ENCODE measurements around the gene IPO13. TPM values are rescaled to one million over a fixed set of nuclear protein-coding genes. Genes with fewer than 3 reads are reported as not detected.
A peak's percentile ranks its signal among the peaks of the same experiment; 100 is the strongest.

The IPO13 gene
- polyA plus RNA-seq, 1 of the 3 experiments (the other 2 are of a cell fraction): 15.5 TPM

DNA sequence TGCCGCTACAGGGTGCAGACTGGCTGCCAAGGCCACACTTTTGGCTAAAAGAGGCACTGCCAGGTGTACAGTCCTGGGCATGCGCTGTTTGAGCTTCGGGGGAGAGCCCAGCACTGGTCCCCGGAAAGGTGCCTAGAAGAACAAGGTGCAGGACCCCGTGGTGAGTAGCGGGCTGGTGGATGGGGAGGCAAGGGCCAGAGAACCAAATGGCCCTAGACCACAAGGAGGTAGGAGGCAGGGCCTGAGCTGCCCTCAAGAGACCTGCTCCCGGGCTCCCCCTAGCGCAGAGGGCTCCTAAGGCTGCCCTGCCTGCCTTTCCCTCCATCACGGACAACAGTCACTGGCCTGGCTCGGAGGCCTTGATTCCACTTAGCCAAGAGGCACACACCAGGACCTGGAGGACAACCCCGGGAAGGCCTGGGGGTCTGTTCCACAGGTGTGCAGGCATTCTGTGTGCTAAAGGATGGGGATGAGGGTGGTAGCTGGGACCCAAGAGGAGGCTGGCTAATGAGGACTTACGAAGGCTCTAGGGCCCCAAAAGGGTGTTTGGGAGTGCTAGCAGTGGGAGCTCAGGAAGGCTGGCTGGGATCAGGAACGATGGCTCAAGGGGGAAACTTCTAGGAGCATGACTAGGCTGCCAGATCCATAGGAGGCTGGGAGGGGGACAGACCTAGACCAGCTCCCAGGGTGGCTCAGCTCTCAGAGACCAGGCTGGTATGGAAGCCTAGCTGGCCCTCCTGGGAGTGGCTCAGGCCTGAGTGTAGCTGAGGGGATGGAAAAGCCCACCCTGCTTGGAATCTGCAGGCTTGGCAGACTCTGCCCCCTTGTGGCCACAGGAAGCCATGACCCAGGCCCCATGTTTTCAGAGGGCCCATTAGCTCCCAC, 12.4 kb upstream of the IPO13 start:
- peaks cover 0 to 4% of the 10 kb centered on the region in 2 experiments for H3K36me3 ChIP-seq (replicated peaks in 1 of 2; ENCODE audit: control insufficient read depth in 1 of 2, insufficient read depth in 2 of 2, low read length in 1 of 2)
- H3K27ac ChIP-seq (ENCODE audit: low read depth in 2 of 2, low read length in 1 of 2): no peak overlapping the region
- no peak overlapping the region for H2AFZ ChIP-seq (ENCODE audit: low read depth)
- TF ChIP-seq, protein P1, sequence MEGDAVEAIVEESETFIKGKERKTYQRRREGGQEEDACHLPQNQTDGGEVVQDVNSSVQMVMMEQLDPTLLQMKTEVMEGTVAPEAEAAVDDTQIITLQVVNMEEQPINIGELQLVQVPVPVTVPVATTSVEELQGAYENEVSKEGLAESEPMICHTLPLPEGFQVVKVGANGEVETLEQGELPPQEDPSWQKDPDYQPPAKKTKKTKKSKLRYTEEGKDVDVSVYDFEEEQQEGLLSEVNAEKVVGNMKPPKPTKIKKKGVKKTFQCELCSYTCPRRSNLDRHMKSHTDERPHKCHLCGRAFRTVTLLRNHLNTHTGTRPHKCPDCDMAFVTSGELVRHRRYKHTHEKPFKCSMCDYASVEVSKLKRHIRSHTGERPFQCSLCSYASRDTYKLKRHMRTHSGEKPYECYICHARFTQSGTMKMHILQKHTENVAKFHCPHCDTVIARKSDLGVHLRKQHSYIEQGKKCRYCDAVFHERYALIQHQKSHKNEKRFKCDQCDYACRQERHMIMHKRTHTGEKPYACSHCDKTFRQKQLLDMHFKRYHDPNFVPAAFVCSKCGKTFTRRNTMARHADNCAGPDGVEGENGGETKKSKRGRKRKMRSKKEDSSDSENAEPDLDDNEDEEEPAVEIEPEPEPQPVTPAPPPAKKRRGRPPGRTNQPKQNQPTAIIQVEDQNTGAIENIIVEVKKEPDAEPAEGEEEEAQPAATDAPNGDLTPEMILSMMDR (IDR thresholded peaks at IDR 0.05): peak; percentile 93
- no peak for TF ChIP-seq FOSL2 (IDR thresholded peaks at IDR 0.05; ENCODE audit: borderline replicate concordance, low read depth)
- TF ChIP-seq CHD2 (IDR thresholded peaks at IDR 0.05; ENCODE audit: low read length, partially characterized antibody): peak; percentile 44
- TF ChIP-seq, protein P2, sequence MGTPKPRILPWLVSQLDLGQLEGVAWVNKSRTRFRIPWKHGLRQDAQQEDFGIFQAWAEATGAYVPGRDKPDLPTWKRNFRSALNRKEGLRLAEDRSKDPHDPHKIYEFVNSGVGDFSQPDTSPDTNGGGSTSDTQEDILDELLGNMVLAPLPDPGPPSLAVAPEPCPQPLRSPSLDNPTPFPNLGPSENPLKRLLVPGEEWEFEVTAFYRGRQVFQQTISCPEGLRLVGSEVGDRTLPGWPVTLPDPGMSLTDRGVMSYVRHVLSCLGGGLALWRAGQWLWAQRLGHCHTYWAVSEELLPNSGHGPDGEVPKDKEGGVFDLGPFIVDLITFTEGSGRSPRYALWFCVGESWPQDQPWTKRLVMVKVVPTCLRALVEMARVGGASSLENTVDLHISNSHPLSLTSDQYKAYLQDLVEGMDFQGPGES (IDR thresholded peaks at IDR 0.05; ENCODE audit: low read depth, low read length): no peak
- TF ChIP-seq ELF1 (IDR thresholded peaks at IDR 0.05): no peak
- TF ChIP-seq RAD21 (IDR thresholded peaks at IDR 0.05; ENCODE audit: low read length): peak; percentile 92
- peak; percentile 94 for TF ChIP-seq SMC3 (IDR thresholded peaks at IDR 0.05; ENCODE audit: low read depth, low read length)
- no peak for TF ChIP-seq POLR2AphosphoS5 (IDR thresholded peaks at IDR 0.05; ENCODE audit: low read depth, low read length)
- TF ChIP-seq FOXJ3 (CRISPR knock-in tag; IDR thresholded peaks at IDR 0.05): no peak
- DNase-seq: peak; percentile 96
- H3K79me2 ChIP-seq (ENCODE audit: insufficient read depth): no peaks in the 10 kb centered on the region
- 63% methylated on average over 8 of the region's 13 CpGs for WGBS (ENCODE audit: low lambda C conversion rate)
- no peak overlapping the region; a peak in 1 of 4 replicates for H3K4me3 ChIP-seq (ENCODE audit: low read depth in 2 of 2, low read length in 1 of 2)
- H3K9me2 ChIP-seq: no peaks in the 10 kb centered on the region
- POLR2A ChIA-PET: interaction anchor here (0.6 to 2.7 kb wide), 5 partner anchors 21 to 284 kb away, joined by 3 to 26 read pairs (median 4); partner anchors contain the start of genes KDM4A and ST3GAL3
- H3K4me2 ChIP-seq: no peak overlapping the region
- no peaks in the 10 kb centered on the region for H3K9me3 ChIP-seq
- no peaks in the 10 kb centered on the region for H4K20me1 ChIP-seq (ENCODE audit: insufficient read depth)
- H3K9ac ChIP-seq: no peak overlapping the region
- H3K4me1 ChIP-seq (ENCODE audit: control insufficient read depth in 1 of 2, insufficient read depth in 2 of 2, low read depth in 1 of 2, low read length in 1 of 2): peaks cover 0 to 10% of the 10 kb centered on the region in 2 experiments; a peak in 2 of 4 replicates
- no peaks in the 10 kb centered on the region for H3K27me3 ChIP-seq (ENCODE audit: insufficient read depth)
- CTCF ChIA-PET: interaction anchor here (0.6 to 15.4 kb wide), 90 partner anchors 10 to 1472 kb away, joined by 3 to 533 read pairs (median 5); partner anchors contain the start of genes CCDC24, DPH2, IPO13 and KDM4A
- no peaks in the 10 kb centered on the region for H3F3A ChIP-seq (replicated peaks; ENCODE audit: insufficient read depth)

DNA sequence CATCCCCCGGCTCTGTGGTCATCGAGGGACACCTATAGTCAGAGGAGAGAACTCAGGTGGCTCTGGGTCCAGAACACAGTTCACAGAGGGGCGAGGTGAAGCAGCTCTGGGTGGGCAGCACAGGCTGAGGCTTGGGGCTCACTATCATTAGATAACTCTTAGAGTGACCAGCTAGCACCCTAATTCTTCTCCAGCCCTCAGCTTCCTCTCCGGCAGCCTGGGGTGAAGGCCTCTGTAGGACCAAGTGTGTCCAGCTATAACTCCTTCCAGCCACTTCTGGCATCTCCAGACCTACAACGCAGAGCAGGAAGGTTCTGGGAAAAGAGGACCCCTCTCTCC, 11.8 kb upstream of the IPO13 start:
- Histone ChIP-seq H3K36me3 (replicated peaks in 1 of 2; ENCODE audit: control insufficient read depth in 1 of 2, insufficient read depth in 2 of 2, low read length in 1 of 2) (peaks cover 0 to 3% of the 10 kb centered on the region in 2 experiments), H2AFZ (ENCODE audit: low read depth) (no peak overlapping the region), H3K27ac (ENCODE audit: low read depth in 2 of 2, low read length in 1 of 2) (no peak overlapping the region), H3K4me3 (ENCODE audit: low read depth in 2 of 2, low read length in 1 of 2) (no peak overlapping the region; a peak in 1 of 4 replicates), H3K9ac (no peak overlapping the region), H3F3A (replicated peaks; ENCODE audit: insufficient read depth) (no peaks in the 10 kb centered on the region), H4K20me1 (ENCODE audit: insufficient read depth) (no peaks in the 10 kb centered on the region), H3K9me3 (no peaks in the 10 kb centered on the region), H3K4me2 (no peak overlapping the region), H3K27me3 (ENCODE audit: insufficient read depth) (no peaks in the 10 kb centered on the region), H3K4me1 (ENCODE audit: control insufficient read depth in 1 of 2, insufficient read depth in 2 of 2, low read depth in 1 of 2, low read length in 1 of 2) (peaks cover 0 to 10% of the 10 kb centered on the region in 2 experiments; a peak in 2 of 4 replicates), H3K9me2 (no peaks in the 10 kb centered on the region), H3K79me2 (ENCODE audit: insufficient read depth) (no peaks in the 10 kb centered on the region)
- no peak for DNase-seq
- TF ChIP-seq JUND (IDR thresholded peaks at IDR 0.05): no peak
- TF ChIP-seq, protein P3, sequence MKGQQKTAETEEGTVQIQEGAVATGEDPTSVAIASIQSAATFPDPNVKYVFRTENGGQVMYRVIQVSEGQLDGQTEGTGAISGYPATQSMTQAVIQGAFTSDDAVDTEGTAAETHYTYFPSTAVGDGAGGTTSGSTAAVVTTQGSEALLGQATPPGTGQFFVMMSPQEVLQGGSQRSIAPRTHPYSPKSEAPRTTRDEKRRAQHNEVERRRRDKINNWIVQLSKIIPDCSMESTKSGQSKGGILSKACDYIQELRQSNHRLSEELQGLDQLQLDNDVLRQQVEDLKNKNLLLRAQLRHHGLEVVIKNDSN (IDR thresholded peaks at IDR 0.05; ENCODE audit: borderline replicate concordance, low read depth): no peak
- TF ChIP-seq NRF1 (IDR thresholded peaks at IDR 0.05; ENCODE audit: low read depth, low read length): 0 out of 2 replicates have a peak, but pooled peaks have one; percentile 3
- no peak for TF ChIP-seq GATA2 (CRISPR knock-in tag; IDR thresholded peaks at IDR 0.05)
- ChIA-PET CTCF (interaction anchor here (0.6 to 15.4 kb wide), 87 partner anchors 10 to 1472 kb away, joined by 3 to 533 read pairs (median 5); partner anchors contain the start of genes CCDC24, DPH2, IPO13 and KDM4A), POLR2A (interaction anchor here (0.6 to 2.8 kb wide), 6 partner anchors 11 to 285 kb away, joined by 3 to 26 read pairs (median 5); partner anchors contain the start of genes KDM4A and ST3GAL3)
- WGBS (ENCODE audit: low lambda C conversion rate): 45% methylated on average over 4 of the region's 5 CpGs

Measured in SK-N-SH (cell line).